PC-9 (cell line): ENCODE measurements around the gene USP34. TPM values are rescaled to one million over a fixed set of nuclear protein-coding genes. Genes with fewer than 3 reads are reported as not detected.

Experiments
- BruUV-seq: library from RNA; stranded (reverse); fragments of 400-500 nt; replicated peaks from 2 replicates; lab custom pipeline; 2021; lab: Mats Ljungman, UMichigan
- CTCF ChIA-PET: fragments of 300-600 bp; sonication (Branson Sonifier 250); formaldehyde crosslinking; loops from one replicate; lab custom pipeline; 2022; ENCODE audit warnings: antibody characterized with exemption; lab: Charles Lee
- POLR2A ChIA-PET: fragments of 300-600 bp; sonication (Branson Sonifier 250); formaldehyde crosslinking; loops from one replicate; lab custom pipeline; 2022; ENCODE audit warnings: antibody characterized with exemption; ENCODE audit not compliant: unreplicated experiment; lab: Charles Lee
- DNase-seq, 2 experiments: peaks; one replicate each; pipeline versions ENCODE4 v3.0.0 to v3.0.0-alpha.2; 2015 to 2022; ENCODE audit warnings: mixed read lengths in 1 of 2
- H2AFZ ChIP-seq: fragments of 200-600 bp; sonication (generic); 2 replicates; pipeline ENCODE4 v1.8.1; 2017; ENCODE audit warnings: antibody characterized with exemption
- H3F3A ChIP-seq: fragments of 200-600 bp; sonication (generic); 2 replicates; pipeline ENCODE4 v1.8.1; 2017; ENCODE audit warnings: antibody characterized with exemption, mild to moderate bottlenecking, low read depth; ENCODE audit not compliant: insufficient read depth
- H3K27ac ChIP-seq: fragments of 200-600 bp; sonication (generic); 2 replicates; pipeline ENCODE4 v1.6.1; 2016; ENCODE audit warnings: mixed run types
- H3K27me3 ChIP-seq: fragments of 200-600 bp; sonication (generic); 2 replicates; pipeline ENCODE4 v1.6.1; 2016; ENCODE audit warnings: low read depth, mixed run types; ENCODE audit not compliant: insufficient read depth
- H3K36me3 ChIP-seq: fragments of 200-600 bp; sonication (generic); 2 replicates; pipeline ENCODE4 v1.6.1; 2016; ENCODE audit warnings: low read depth, mixed run types
- H3K4me1 ChIP-seq: fragments of 200-600 bp; sonication (generic); replicated peaks from 2 replicates; pipeline ENCODE4 v1.6.1; 2016; ENCODE audit warnings: mixed run types; ENCODE audit not compliant: insufficient read depth
- H3K4me2 ChIP-seq: fragments of 200-600 bp; sonication (generic); 2 replicates; pipeline ENCODE4 v1.6.1; 2017; ENCODE audit warnings: mixed run types
- H3K4me3 ChIP-seq: fragments of 200-600 bp; sonication (generic); 2 replicates; pipeline ENCODE4 v1.6.1; 2016; ENCODE audit warnings: mixed run types
- H3K79me2 ChIP-seq: fragments of 200-600 bp; sonication (generic); 2 replicates; pipeline ENCODE4 v1.6.1; 2017; ENCODE audit warnings: low read depth, mixed run types
- H3K9me2 ChIP-seq: fragments of 200-600 bp; sonication (generic); 2 replicates; pipeline ENCODE4 v1.8.1; 2017; ENCODE audit warnings: mild to moderate bottlenecking; ENCODE audit not compliant: insufficient read depth
- H3K9me3 ChIP-seq: fragments of 200-600 bp; sonication (generic); 2 replicates; pipeline ENCODE4 v1.8.1; 2016; ENCODE audit warnings: low read depth; ENCODE audit not compliant: insufficient read depth
- H4K20me1 ChIP-seq: fragments of 200-600 bp; sonication (generic); 2 replicates; pipeline ENCODE4 v1.8.1; 2017; ENCODE audit not compliant: insufficient read depth
- CTCF ChIP-seq: fragments of 200-600 bp; sonication (generic); conservative IDR thresholded peaks from 2 replicates; pipeline ENCODE4 v1.6.1; 2017; ENCODE audit warnings: mixed run types, antibody characterized with exemption, mild to moderate bottlenecking, moderate library complexity
- EZH2 ChIP-seq: fragments of 200-600 bp; sonication (generic); IDR thresholded peaks from 2 replicates; pipeline ENCODE4 v1.8.0; 2017; ENCODE audit warnings: antibody characterized with exemption, low read depth
- intact Hi-C: fragments of 100-400 bp; cut with micrococcal nuclease; formaldehyde crosslinking; loops from one replicate; pipeline ENCODE4 v1.10.0; 2022; ENCODE audit not compliant: unreplicated experiment
- total RNA-seq: library from RNA; stranded (reverse); gene quantifications from 2 replicates; pipeline ENCODE4 v1.2.3, GENCODE V29; 2021

The USP34 gene
- total RNA-seq, 1 experiment from 2014 or later: 120 TPM

- Histone ChIP-seq H3K9me3 (no peaks in the 10 kb centered on the region), H3K27me3 (no peaks in the 10 kb centered on the region), H3K4me2 (no peak overlapping the region), H3K79me2 (peaks cover 4% of the 10 kb centered on the region; the same call in 1 of the 2 replicates), H3K4me3 (no peak overlapping the region), H2AFZ (no peak overlapping the region), H3K4me1 (no peaks in the 10 kb centered on the region), H3K27ac (no peak overlapping the region), H4K20me1 (peaks cover 13% of the 10 kb centered on the region), H3K9me2 (no peaks in the 10 kb centered on the region), H3K36me3 (peaks cover 36% of the 10 kb centered on the region), H3F3A (0 out of 2 replicates have a peak, but pooled peaks cover 17% of the 10 kb centered on the region)
- BruUV-seq: no TSS peak
- no peak for DNase-seq
- ChIA-PET POLR2A (no interaction called here), CTCF (no interaction called here)
- intact Hi-C loops: no loop called here
- TF ChIP-seq CTCF: no peak
These were observed 103.7 kb downstream of the USP34 start for GRCh38 chr2:61367177-61367576.

GRCh38 chr2:61363580-61363979, 107.3 kb downstream of the USP34 start:
- DNase-seq: peak in 1 of 2 experiments; percentile 38
- Histone ChIP-seq H2AFZ (no peak overlapping the region), H4K20me1 (peaks cover 19% of the 10 kb centered on the region; the same call in 1 of the 2 replicates), H3K27ac (no peak overlapping the region), H3K36me3 (peaks cover 24% of the 10 kb centered on the region; the same call in 1 of the 2 replicates), H3K4me1 (no peaks in the 10 kb centered on the region), H3K9me2 (no peaks in the 10 kb centered on the region), H3K79me2 (peaks cover 37% of the 10 kb centered on the region), H3K4me3 (no peak overlapping the region), H3F3A (0 out of 2 replicates have a peak, but pooled peaks cover 12% of the 10 kb centered on the region), H3K27me3 (no peaks in the 10 kb centered on the region), H3K4me2 (no peak overlapping the region), H3K9me3 (no peaks in the 10 kb centered on the region)
- CTCF ChIA-PET: no interaction called here
- TF ChIP-seq CTCF: no peak
- TF ChIP-seq EZH2: no peak
- no TSS peak for BruUV-seq
- intact Hi-C loops: no loop called here
- POLR2A ChIA-PET: no interaction called here

- Histone ChIP-seq H2AFZ (no peak overlapping the region), H3F3A (0 out of 2 replicates have a peak, but pooled peaks cover 12% of the 10 kb centered on the region), H3K9me3 (no peaks in the 10 kb centered on the region), H3K9me2 (no peaks in the 10 kb centered on the region), H3K4me2 (no peak overlapping the region), H3K79me2 (peaks cover 40% of the 10 kb centered on the region), H3K4me1 (no peaks in the 10 kb centered on the region), H4K20me1 (peaks cover 19% of the 10 kb centered on the region; the same call in 1 of the 2 replicates), H3K4me3 (no peak overlapping the region), H3K36me3 (peaks cover 22% of the 10 kb centered on the region; the same call in 1 of the 2 replicates), H3K27me3 (no peaks in the 10 kb centered on the region), H3K27ac (no peak overlapping the region)
- POLR2A ChIA-PET: no interaction called here
- intact Hi-C loops: no loop called here
- BruUV-seq: no TSS peak
- no peak for DNase-seq
- CTCF ChIA-PET: no interaction called here
- no peak for TF ChIP-seq CTCF
- TF ChIP-seq EZH2: no peak
These were observed 108.0 kb downstream of the USP34 start for GRCh38 chr2:61362873-61363272.
